ENCODE measurements around the gene NOTUM.
"Not testable (repeated sequence)": the region's sequence is repeated elsewhere in the genome, so short reads cannot be mapped to it uniquely, and the experiment has no call there.

The NOTUM gene

DNA sequence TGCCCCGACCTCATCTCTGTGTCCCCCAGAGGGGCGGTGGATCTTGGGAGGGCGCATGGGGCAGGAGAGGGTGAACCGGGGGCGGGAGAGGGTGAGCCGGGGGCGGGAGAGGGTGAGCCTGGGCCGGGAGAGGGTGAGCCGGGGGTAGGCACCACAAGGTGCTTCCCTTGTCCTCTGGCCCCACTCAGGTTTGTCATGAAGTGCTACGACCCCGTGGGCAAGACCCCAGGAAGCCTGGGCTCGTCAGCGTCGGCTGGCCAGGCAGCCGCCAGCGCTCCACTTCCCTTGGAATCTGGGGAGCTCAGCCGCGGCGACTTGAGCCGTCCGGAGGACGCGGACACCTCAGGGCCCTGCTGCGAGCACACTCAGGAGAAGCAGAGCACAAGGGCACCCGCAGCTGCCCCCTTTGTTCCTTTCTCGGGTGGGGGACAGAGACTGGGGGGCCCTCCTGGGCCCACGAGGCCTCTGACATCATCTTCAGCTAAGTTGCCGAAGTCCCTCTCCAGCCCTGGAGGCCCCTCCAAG is 35.3 kb upstream of the NOTUM start:
- DNase-seq: no peak

DNA sequence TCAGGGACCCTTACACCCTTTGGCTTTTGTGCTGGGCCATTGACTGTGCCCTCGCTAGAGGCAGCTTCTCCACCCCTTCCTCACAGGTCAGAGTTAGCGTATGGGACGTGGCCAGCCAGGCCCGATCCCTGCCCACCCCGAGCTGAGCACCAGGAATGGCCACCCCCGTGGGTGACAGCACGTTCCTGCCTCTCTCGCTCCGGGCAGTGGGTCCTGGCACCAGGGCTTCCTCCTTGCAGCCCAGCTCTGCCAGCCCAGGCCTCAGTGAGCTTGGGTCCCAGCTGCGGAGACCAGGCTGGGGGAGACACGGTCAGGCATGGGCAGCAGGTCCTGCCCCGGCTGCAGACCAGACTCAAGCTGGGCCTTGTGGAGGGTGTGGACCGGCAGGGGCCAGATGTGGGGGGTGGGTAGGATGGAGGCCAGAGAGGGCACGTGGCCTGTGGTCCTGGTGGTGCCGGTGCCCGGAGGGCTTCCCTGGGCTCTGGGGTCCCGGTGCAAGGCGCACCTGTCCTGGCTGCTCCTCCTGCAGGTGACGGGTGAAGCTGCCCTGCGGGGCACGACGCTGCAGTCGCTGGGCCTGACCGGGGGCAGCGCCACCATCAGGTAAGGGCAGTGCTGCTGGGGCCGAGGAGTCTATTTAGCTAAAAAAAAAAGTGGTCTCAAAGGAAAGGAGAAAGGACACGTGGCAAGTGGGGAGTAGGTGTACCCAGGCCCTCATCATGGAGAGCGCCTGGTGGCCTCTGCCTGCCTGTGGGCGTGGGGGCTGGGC is 34.7 kb upstream of the NOTUM start:
- no peak for DNase-seq

DNA sequence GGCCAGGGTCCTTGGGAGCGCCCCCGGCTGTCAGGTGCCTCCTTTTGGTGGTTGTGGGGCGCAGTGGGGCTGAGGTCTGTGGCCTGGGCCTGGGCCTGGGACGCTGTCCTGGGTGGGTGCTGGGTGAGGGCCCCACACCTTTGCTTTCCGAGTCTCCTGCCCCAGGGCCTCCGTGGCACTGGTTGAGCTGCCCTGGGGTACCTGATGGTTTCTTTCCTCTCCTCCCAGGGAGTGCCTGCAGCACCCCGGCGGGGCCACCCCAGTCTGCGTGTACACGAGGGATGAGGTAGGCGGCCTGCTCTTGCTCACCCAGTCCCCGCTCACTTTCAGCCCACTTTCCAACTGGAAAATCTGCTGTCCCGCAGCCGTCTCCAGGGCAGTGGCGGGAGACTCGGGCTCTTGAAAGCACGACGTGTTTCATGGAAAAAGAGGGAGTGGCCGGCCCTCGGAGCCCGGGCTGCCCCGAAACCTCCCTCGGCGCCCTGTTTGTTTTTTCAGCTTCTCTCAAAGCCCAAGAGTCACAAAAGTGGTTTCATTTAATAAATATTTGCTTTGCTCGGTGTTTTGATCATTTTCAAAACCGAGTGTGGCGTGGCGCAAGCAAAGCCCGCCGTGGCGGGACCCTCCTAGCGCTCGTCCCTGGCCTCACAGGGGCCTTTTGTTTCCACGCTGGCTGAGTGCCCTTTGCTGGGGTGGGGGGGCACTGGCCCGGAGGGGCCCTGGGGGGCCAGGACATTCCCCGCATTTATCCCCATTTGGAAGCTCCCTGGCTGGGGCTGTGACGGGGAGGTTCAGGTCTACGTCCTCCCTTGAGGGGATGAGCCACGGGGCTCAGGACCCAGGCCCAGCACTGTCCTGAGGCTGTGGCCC is 33.8 kb upstream of the NOTUM start:
- no peak for DNase-seq

DNA sequence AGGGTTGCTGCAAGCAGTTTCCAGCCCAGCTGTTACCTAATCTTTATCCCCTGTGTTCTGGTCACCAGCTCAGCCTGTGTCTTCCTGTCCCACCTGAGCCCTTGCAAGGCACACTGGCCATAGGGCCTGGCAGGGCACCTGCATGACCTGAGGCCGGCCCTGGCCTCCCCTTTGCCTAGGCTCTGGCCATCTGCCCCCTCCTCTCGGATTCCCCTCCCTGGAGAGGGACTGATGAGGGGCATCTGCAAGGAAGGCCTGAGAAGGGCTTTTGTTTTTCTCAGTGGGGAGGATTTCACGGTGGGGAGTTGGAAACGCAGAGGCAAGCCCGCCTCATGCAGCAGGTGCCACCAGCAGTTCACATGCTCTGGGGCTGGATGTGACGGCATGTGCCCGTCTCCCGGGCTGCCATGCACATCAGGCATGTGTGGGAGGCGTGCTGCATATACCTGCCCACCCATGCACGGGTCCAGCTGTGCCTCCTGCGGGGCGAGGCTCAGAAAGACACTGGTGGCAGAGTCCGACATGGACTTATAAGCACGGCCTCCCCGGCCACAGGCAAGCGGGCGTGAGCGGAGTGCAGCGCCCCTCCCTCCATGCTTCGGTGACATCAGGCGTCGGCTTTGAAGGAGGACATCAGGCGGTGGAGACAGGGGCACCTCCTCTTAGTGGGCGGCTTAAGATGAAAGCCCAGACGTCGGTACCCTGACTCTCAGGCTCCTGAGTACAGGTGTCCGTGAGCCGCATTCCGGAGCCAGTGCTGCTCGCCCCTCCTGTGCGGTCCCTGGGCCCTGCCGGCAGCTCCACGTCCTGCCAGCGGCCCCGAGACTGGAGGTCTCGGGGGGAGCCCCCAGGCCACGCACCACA is 33.0 kb upstream of the NOTUM start:
- DNase-seq: no peak

DNA sequence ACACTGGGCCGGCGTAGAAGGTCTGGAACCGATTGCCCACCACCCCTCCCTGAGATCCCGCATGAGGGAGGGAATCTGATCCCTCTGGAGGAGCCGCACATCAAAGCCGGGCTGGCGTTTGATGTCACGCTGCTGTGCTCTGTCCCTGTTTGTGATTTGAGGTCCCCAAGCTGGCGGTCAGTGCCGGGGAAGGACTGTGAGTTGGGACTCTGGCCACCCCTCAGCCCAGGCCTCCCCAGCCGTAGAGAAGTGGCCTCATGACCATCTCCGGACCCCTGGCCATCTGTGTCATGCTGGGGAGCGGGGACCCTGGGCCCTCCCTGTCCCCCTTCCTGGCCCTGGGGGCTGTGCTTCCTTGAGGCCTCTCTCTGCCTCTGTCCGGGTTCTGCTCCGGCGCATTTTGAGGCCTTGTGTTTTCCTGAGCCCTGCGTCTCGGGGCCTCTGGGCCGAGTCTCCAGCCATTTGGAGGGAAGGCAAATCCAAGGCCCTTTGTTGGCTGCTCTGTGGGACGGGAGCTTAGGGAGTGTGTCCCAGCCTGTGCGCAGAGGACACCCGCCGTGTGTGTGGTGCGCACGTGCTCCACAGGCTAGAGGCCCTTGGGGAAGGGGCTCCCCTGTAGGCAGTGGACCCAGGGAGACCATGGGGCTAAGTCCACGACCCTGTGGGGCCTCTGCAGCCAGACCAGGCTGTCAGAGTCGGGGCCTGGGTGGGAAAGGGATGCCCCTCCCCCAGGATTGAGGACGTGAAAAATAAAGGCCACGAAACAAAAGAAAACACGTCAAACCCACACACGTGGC is 31.5 kb upstream of the NOTUM start:
- no peak for DNase-seq

DNA sequence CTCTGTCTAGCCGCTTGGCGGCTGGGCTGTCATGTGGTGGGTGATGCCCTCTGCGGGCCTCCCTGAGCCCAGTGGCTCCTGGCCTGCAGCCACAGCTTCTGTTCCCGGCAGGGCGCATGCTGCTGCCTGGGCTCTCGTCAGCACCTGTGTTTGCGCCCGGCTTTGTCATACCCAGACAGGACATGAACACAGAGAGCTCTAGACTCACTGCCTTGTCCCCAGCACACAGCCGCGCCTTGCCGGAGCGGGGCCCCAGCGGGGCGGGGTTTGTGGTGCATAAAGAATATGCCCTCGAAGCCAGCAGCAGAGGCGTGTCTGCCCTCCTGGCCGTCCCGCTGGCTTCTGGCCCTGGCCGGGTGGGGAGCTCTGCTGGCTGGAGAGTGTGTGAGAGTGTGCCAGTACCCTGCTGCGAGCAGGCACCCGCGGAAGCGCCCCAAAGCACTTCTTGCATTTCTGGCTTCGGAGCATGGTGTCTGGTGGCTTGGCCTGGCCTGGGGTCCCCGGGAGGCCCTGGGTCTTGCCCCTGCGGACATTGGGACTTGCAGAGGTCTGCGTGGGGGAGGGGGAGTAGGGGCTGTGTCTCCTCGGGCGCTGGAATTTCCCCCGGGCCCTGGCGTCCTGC is 30.8 kb upstream of the NOTUM start:
- DNase-seq: no peak

DNA sequence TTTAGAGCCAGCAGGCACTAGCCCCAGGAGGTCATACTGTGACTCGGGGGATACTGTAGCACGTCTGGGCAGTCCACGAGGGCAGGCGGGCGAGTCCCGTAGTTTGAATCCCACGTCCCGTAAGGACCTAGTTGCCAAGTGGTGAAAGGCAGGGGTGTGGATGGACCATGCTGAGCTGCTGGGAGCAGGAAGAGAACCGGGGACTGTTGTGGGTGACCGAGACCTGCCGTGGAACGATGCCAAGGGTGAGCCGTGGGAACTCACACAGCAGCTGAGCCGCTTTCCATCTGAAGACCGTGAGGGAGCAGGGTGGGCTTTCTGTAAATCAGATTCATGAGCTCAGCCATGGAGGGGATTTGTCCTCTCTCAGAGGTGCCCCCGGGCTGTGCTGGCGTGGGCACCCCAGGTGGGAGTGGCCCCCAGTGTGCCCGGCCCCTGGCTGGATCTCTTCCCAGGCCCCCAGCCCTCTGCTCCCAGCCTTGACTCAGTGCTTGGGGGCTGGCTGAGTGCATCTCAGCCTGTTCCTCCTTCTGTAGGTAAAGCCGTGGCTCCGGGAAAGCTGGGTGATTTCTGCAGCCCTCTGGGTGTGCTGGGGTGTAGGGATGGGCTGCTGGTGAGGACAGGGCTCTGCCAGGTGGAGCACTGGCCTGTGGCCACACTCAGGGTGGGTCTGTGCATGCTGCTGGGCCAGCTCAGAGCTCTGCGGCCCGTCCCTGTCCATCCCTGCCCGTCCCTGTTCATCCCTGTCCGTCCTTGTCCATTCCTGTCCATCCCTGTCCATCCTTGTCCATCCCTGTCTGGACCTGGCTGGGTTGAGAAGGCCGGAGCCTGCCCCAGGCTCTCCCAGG is 30.1 kb upstream of the NOTUM start:
- DNase-seq: no peak

DNA sequence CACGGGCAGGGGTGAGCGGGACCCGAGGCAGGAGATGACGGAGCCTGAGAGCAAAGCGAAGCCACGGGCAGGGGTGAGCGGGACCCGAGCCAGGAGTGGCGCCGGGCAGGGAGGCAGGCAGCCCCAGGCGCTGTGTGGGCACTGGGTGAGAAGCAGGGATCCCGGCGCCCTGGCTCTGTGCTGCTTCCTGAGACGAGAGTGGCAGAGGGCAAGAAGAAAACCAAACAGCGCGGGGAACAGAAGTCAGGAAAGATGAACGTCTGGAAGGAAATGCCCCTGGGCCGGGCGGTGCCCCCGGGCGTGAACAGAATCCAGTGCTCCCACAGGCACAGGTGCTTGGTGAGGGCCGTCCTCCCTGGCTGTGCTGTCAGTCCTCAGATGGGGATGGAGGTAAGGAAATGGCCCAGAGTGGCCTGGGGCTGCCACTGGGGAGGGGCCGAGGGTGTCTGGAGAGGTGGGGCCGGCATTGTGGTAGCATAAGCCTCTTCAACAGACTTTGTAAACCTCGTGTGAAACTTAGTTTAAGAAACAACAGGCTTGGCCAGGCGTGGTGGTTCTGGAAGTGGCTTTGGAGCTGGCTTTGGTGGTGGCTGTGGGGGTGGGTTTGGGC is 26.3 kb upstream of the NOTUM start:
- no peak for DNase-seq

DNA sequence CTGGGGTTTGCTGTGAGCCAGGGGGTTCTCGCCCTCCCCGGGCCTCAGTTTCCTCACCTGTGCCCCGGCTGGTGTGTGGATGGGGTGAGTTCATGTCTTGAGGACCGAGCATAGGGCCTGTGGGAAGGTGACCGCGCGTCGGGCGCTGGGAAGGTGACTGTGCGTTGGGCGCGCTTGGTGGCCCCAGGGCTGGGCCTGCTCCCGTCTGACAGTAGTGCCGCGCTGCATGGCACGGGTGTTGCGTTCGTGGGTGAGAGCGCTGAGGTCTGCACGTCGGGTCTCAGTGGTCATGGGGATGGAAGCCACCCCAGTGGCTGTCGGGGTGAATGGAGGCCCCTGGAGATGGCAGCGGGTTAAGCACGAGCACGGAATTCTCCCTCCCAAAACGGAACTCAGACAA is 25.6 kb upstream of the NOTUM start:
- DNase-seq: no peak

DNA sequence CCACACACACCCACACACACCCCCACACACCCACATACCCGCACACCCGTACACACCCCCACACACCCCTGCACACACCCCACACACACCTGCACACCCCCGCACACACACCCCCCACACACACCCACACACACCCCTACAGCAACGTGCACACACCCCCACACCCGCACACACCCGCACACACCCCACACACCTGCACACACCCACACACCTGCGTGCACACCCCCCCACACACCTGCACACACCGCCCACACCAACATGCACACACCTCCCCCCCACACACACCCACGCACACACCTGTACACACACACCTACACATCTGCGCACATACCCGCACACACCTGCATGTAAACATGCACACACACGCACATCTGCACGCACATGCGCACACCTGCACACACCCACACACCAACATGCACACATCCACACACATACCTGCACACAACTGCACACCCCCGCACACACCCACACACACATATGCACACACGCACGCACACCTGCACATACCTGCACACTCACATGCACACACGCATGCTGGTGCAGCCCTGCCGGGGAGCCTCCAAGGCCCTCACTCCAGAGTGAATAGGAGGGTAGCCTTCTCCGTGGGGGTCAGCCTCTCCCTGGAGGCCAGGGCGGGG is 23.9 kb upstream of the NOTUM start:
- DNase-seq: no peak

DNA sequence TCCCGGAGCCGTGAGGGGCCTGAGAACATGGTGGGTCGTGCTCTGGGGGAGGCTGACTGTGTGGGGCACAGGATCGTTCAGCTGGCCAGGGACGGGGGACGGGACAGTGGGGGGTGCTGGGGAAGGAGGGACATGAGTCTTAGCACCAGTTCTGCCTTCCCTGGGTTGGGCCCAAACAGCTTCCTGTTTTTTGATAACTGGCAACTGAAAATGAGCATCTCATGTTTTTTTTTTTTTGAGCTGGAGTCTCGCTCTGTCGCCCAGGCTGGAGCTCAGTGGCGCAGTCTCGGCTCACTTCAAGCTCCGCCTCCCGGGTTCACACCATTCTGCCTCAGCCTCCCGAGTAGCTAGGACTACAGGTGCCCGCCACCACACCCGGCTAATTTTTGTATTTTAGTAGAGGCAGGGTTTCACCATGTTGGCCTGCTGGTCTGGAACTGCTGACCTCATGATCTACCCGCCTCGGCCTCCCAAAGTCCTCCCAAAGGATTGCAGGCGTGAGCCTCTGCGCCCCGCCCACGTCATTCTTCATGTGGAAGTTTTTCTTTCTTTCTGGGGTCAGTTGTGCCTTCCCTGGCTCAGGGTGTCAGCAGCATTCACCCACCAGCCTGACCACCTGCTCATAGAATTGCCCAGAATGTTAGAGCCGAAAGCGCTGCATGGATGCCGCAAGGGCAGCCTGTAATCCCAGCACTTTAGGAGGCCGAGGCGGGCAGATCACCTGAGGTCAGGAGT is 22.8 kb upstream of the NOTUM start:
- DNase-seq: no peak

DNA sequence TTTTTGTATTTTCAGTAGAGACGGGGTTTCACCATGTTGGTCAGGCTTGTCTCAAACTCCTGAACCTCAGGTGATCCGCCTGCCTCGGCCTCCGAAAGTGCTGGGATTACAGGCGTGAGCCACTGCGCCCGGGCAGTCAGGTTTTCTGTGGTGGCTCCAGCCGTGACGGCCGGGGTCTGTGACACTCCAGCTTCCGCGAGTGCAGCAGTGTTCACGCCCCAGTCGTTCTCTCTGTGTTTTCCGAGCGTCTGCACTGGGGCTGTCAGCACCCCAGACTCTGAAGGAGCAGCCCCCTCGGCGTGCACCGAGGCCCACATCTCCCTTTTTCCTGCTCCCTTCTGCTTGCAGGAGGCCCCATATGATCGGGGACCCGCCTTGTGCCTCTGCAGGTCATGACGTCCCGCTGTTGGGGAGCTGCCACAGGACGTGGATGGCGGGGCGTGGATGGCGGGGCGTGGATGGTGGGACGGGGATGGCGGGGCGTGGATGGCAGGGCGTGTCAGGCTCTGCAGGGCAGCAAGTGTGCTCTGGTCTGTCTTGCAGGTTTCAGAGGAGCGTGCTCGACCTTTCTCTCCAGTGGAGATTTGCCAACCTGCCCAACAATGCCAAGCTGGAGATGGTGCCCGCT is 22.1 kb upstream of the NOTUM start:
- DNase-seq: no peak

DNA sequence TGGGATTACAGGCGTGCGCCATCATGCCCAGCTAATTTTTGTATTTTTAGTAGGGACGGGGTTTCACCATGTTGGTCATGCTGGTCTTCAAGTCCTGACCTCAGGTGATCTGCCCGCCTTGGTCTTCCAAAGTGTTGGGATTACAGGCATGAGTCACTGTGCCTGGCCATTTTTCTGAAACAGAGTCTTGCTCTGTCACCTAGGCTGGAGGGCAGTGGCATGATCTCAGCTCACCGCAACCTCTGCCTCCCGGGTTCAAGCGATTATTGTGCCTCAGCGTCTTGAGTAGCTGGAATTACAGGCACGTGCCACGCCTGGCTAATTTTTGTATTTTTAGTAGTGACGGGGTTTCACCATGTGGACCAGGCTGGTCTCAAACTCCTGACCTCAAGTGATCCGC is 20.5 kb upstream of the NOTUM start:
- DNase-seq: not testable (repeated sequence)

DNA sequence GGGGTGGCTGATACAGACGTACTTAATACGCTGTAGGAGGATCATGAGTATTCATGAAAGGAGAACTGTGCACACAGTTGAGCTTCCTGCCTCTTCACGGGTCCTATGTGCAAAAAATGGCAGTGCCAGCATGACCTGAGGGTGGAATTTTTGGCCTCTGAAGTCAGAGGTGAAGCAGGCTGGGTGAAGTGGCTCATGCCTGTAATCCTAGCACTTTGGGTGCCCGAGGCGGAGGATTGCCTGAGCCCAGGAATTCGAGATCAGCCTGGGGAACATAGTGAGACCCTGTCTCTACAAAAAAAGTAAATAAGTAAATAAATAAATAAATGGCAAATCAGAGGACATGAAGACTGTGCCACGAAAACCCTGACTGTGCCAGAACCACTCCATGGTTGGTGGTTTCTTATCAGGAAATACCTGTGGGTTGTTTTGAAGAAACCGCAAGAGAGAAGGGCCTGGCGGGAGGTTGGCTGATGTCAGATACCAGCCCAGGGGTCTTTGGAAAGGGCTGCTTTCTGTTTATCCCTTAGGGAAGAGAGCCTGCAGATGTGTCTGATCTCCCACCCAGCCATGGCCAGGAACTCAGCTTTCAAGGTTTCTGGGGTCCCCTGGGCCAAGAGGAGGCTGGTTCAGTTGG is 19.8 kb upstream of the NOTUM start:
- DNase-seq: no peak

DNA sequence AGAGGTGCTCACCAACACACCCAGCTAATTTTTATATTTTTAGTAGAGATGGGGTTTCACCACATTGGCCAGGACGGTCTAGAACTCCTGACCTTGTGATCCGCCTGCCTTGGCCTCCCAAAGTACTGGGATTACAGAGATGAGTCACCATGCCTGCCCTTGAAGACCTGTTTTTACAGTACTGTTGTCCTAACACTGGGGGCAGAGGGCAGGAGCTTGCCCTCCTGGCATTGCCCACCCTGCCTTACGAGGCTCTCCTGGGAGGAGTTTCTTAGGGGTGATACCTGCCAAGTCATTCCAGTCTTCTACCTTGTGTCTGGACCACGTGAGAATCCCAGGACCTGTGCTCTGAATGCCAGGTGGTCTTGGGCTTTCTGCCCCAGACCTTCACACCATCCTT is 19.1 kb upstream of the NOTUM start:
- no peak for DNase-seq

DNA sequence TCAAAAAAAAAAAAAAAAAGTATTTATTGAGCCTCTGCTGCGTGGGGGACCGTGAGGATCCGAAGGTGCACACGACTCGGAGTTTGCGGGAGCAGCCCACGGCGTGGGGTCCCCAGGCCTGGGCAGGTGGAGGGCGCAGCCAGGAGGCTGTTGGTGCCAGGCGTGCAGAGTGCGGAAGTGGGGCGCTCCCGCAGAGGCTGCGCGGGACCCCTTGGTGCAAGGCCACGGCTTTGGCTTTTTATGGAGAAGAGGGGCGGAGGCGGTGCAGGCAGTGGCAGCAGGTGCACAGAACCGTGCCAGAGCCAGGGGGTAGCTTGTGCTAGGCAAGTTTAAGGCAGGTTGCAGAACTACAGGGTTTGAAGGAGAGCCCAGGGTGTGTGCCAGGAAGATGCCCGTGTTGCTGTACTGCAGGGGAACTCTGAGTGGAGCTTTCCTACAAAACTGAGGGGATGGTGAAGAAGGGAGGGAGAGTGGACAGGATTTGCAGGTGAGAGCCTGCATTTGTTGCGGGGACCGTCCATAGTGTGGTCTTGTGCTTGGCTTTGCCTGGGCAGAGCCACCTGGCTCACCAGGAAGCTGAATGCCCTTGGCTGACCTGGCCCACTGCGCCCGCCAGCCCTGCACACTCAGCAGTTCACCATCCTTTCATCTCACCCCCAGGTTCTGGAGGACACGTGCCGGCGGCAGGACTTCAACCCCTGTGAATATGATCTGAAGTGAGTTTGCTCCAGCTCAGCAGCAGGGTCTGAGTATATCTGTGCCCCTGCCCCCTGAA is 17.7 kb upstream of the NOTUM start:
- no peak for DNase-seq

DNA sequence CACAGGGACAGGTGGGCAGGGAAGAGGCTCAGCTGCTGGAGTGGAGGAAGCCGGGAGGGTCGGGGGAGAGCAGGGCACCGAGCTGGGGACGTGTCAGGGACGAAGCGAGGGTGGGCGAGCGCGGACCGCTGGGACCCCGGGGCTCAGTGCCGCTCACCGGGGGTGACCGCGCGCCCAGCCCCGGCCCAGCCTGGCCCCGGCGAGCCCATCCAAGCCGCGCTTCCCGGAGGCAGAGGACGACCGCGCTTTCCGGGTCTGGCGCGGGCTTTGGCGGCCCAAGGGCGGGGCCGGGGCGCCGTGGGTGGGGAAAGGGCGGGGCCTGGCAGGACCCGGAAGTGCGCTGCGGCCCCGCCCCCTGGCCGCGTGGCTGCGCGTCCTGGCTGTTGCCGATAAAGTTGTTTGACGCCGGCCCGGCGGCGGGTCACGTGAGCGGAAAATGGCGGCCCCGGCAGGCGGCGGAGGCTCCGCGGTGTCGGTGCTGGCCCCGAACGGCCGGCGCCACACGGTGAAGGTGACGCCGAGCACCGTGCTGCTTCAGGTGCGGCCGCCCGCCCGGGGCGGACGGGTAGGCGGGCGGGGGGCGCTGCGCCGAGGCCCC is 16.3 kb upstream of the NOTUM start, which contains the start of gene ASPSCR1:
Gene ASPSCR1 (plus strand): TSS at position 419 of the 598 bp plus-strand sequence. CDS start 18 bp downstream, at position 437.
- peak; percentile 81 to 89 (median 82) for DNase-seq
